ENCODE results near the gene EYA2. TPM values are rescaled to one million over a fixed set of nuclear protein-coding genes. Genes with fewer than 3 reads are reported as not detected.

EYA2 gene
- total RNA-seq, 1 donor from 2014 or later: 24.4 TPM

DNA sequence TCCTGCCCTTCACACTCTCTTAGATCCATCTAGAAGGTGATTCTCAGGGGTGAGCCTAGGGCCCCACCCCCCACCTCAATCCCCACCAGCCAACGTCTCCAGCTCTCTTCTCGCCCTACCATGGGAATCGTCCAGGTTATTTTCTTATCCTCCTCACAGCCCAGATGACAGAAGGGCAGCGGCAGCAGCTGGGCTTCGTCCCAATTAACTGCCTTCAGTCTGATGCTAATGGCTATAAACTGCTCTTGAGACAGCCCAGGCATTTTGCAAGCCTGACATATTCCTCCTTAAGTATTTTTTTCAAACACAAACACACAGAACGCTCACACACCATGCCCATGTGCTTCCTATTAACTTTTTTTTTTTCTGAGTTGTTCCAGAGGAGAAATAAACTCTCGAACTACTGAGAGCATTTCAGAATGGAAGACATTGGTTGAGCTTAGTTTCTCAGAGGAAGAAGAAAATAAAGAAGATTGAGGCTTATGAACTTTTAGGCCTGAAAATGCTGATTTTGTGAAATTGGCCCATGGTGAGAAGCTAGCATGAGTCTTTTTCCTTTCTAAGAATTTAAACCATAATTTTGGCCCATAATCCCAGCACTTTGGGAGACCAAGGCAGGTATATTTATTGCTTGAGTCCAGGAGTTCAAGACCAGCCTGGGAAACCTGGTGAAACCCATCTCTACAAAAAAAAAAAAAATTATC, 124.6 kb downstream of the EYA2 start:
- intact Hi-C loops (cut with DNase I): no loop called here
- ATAC-seq: peak; percentile 95

DNA sequence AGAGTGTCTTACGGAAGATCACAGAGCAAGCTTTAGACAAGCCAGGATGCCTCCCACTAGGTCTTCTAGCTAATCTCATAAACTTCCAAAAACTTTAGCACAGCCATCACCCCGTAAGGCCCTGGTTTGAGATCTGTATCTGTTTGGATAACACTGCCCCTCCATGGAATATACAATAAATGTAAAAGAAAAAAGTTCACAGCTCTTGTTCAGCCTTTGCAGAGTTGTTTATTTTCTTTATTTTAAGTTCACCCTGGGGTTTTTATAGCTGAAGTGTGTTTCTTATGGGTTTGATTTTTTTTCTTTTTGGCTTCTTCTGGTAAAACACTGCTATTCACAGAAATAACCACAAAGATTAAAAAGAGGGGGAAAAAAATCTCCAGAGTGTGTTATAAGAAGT, 125.6 kb downstream of the EYA2 start:
- no peak for ATAC-seq
- intact Hi-C loops (cut with DNase I): no loop called here

More for the DNA sequence above, 124.6 kb downstream of the EYA2 start:
- peak; percentile 56 for DNase-seq (ENCODE audit: low spot score)

DNA sequence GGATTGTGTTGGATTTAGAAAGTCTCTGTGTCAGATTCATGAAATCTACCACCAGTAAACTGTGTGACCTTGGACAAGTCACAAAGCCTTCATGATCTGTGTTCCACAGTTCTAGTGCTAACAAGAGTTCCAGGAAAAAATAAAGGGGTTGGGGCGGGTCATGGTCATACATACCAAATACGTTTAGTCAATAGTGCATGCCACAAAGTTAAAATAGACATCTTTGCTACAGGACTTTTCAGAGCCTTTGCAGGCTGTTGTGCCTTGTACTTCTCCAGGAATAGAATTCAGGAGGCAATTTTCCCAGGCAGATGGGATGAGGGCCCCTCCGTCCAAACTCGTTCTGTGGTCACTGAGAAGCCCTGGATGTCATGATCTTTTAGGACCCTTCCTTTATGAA, 127.2 kb downstream of the EYA2 start:
- ATAC-seq (no peak), DNase-seq (ENCODE audit: low spot score) (no peak)
- intact Hi-C loops (cut with DNase I): no loop called here

More for the DNA sequence above, 125.6 kb downstream of the EYA2 start:
- no peak for DNase-seq (ENCODE audit: low spot score)

DNA sequence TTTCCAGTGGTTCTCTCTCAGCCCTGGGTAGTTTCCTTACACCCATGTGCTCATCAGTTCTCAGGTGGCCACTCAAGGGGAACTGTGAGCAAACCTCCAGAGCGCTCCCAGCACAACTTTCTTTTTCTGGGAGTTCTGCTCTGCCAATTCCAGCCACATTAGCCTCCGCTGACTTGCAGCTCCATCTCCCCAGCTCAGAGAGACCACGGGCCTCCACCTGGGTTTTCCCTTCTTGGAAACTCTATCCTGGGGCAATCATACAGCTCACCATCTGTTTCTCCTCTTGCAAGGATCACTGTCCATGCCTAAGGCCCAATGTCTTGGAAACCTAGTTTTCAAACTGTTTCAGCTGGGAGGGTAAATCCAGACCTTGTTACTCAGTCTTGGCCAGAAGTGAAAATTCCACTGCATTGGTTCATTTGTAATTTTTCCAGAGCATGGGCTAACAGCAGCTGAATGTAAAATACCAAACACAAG, 129.9 kb downstream of the EYA2 start:
- intact Hi-C loops (cut with DNase I): no loop called here
- peak; percentile 75 for ATAC-seq
- no peak for DNase-seq (ENCODE audit: low spot score)

DNA sequence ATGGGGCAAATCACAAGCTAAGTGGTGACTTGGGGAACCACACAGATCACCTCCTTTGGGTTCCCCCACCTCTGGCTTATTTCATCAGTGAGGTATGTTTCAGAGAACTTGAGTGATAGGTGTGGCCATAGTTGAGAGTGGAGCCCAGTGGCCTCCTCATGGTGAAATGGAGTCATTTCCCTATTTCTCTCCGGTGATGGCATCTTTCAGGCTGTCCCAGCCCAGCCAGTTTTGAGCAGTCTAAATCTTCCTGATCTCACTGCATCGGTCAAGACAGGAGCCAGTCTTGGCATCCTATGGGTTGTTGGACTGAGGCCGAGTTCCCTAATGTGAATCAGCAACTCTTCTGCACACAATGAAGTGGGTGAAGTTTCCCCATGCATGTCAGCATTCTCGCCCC, 132.4 kb downstream of the EYA2 start:
- ATAC-seq: no peak
- DNase-seq (ENCODE audit: low spot score): no peak
- intact Hi-C loops (cut with DNase I): no loop called here

DNA sequence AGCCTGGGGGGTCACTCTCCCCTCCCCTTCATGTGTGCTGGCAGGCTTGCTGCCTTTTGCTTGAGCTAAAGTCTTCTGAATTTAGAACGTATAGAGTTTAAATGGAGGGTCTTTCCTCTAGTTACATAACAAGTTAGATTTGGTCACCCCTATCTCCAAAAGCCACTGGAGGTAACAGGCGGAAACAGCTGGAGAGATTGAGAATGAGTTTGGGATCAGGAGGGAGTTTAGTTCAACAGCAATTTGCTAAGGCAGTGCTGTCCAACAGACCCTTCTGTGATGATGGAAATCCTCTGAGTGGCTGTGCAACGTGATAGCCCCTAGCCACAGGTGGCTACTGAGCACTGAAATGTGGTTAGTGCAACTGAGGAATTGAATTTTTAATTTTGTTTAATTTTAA, 132.8 kb downstream of the EYA2 start:
- DNase-seq (ENCODE audit: low spot score) (no peak), ATAC-seq (no peak)
- intact Hi-C loops (cut with DNase I): no loop called here

DNA sequence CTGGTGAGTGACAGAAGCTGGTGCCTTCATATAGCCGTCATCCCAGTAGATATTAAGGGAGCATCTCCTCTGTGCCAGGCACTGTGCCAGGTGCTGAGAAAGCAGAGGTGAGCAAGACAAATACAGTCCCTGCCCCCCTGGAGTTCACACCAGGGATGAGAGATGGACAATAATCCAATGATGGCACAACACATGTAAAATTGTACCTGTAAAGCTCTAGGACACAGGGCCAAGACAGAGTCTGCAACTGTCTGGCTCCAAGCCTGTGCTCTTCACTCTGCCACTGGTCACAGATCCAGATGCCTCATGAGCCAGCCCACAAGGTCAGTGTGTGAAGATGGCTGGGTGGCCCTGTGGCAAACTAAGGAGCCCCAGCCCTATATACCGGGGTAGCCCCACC, 133.8 kb downstream of the EYA2 start:
- no peak for DNase-seq (ENCODE audit: low spot score)
- intact Hi-C loops (cut with DNase I): no loop called here

DNA sequence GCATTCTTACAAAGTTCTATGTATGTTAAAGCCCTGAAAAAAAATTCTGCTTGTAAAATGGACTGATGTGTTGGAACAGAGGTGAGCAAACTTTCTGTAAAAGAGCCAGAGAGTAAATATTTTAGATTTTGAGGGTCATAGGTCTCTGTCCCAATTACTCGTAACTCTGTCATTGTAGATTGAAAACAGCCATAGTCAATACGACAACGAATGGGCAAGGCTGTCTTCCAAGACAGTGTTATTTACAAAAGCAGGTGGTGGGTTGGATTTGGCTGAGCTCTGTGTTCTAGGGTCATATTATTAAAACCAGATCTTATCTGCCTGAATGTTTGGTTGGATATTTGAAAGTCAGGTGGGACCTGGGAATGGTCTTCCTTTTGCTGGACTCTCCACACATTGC, 135.2 kb downstream of the EYA2 start:
- DNase-seq (ENCODE audit: low spot score) (no peak), ATAC-seq (no peak)
- intact Hi-C loops (cut with DNase I): no loop called here

More for the DNA sequence above, 133.8 kb downstream of the EYA2 start:
- ATAC-seq: no peak

DNA sequence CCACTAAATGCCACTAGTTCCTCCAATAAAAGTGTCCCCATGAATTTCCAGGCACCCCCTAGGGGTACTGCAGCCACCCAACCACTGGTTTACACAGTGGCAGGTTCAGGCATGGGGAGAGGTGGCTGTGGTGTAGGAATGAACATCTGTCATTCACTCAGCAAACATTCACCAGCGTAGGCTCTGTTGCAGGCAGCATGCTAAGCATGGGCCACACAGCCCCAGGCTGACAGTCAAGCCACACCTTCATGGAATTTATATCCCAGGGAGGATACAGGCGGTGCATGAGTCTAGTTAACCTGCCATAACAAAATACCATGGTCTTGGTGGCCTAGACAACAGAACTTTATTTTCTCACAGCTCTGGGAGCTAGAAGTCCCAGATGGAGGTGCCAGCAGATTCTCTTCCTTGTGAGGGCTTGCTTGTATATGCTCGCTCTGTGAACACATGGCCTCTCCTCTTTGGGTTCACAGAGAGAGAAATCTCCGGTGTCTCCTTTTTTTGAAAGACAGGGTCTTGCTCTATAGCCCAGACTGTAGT, 135.7 kb downstream of the EYA2 start:
- intact Hi-C loops (cut with DNase I): no loop called here
- DNase-seq (ENCODE audit: low spot score): no peak
- no peak for ATAC-seq

DNA sequence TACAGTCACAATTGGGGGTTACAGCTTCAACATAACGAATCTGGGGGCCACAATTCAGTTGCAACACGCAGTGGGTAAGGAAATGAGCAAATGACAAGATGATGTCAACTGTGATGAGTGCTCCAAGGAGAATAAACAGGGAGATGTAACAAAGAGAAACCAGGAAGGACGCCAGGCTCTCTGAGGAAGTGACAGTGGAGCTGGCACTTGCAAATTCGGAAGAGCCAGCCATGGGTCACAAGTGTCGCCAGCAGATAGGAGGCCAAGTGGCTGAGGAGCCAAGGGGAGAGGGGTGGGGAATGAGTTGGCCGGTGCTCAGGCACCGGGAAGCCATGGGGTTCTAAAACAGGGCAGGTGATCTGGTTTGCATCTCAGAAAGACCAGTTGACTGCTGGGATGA, 136.4 kb downstream of the EYA2 start:
- intact Hi-C loops (cut with DNase I): no loop called here
- DNase-seq (ENCODE audit: low spot score) (no peak), ATAC-seq (peak; percentile 9)

DNA sequence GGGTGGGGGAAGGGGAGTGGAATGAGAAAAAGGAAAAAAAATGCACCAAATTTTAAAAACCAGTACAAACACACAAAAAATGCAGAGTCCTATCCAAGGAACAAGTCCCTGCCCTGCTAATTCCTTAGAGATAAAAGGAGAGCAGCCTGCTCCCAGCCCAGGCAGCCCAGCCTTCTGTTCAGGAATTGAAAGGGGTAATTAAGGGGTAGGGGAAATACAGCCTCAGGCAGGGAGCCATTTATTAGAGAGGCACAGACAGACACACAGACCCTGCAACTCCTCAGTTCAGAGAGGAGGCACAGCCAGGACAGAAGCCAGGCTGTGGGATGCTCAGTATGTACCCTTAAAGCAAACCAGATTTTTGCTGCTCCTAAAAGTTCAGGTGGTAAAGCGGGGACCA, 137.2 kb downstream of the EYA2 start:
- DNase-seq (ENCODE audit: low spot score): no peak
- intact Hi-C loops (cut with DNase I): no loop called here
- ATAC-seq: no peak

DNA sequence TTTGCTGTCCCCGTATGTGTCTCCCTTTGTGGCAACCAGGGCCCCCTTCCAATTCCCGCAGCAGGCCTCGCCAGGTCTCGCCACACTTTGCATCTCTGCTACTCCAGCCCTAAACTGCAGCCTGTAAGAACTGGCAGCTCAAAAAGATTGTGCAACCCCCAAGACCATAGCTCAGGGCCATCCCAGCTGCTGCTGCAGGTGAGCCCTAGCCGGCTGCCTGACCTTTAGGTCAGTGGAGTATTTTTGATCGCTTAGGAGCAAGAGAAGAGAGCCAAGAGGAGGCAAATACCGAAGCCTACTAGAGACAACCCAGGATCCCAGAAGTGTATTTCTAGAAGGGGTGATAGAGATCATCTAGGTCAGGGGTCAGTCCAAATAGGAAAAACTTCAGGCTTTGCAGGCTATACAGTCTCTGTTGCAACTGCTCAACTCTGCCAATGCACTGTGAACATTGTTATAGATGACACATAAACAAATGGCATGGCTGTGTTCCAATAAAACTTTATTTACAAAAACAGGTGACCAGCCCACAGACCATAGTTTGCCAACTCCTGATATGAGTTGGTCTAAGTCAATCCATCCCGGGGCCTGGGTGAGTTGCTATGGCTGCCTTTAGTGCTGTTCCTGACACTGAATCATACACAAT, 138.4 kb downstream of the EYA2 start:
- intact Hi-C loops (cut with DNase I): no loop called here
- ATAC-seq: peak; percentile 75
- no peak for DNase-seq (ENCODE audit: low spot score)

DNA sequence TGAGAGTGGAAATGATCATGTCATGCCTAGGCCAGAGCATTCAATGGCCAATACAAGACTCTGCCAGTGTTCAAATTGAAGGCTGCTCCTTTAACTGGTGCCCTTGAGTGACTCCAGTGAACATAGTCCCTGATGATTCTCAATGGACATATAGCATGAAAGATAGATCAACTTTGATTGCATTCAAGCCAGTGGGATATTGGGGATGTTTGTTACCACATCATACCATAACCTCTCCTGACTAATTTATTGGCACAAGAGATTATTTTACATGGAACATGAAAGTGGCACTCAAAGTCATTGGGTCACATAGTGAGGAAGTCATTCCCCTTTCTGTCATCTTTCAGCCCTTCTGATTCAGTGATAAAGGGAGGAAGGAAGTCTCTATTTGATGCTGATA, 139.0 kb downstream of the EYA2 start:
- ATAC-seq (no peak), DNase-seq (ENCODE audit: low spot score) (no peak)
- intact Hi-C loops (cut with DNase I): no loop called here

DNA sequence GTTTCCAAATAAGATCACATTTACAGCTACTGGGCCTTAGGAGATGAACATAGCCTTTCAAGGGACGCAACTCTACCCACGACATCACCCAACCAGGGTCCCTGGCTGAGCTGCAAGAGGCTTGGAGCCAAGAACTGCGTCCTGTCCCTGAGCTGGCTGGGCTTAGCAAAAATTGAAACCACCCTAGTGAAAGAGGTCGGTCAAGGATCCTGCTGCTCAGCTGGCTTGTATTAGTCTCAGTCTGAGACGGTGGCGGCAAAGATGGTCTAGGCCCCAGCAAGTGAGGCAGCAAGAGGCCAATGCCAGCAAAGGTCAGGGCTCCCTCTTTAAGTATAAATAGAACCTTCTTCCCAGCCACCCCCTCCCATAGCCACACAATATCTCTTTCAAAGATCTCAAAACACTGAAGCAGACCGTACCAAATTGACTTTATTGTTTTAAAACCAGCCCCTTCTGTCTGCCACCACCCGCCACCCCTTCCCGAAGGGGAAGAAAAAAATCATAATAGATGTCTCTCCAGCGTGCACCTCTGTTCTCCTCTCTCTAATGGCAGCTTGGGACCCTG, 140.5 kb downstream of the EYA2 start:
- no peak for DNase-seq (ENCODE audit: low spot score)
- ATAC-seq: peak; percentile 30
- intact Hi-C loops (cut with DNase I): no loop called here

DNA sequence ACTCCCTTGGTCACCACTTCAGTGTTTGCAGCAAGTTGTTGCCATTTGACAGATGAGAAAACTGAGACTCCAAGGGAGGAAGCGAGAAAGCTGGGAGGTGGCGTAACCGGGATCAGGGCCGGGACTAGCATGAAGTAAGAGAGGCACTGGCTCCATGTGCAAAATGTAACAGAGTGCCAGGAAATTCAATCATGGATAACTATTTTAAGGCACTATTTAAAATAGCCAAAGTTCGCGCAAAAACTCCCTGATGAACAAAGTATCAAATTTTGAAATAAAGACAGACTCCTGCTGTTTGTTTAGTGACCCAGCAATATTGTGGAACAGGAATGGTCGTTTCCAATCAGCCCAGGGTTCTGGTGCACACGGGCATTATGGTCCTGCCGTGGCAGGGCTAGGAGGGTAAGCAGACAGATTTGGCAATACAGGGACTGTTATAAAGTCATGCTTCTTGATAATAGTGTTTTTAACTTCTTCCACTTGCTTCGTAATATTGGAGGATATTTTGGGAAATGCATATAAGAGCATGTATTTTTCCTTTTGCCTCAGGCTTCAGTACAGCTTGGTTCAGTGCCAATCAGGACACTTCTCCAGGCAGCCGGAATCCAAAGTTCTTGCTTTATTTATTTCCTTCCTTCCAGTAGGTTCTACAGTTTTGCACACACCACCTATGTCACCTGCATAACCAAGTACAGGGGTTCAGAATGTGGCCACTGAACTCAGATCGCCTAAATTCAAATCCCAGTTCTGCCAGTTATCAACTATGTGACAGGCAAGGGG, 141.6 kb downstream of the EYA2 start:
- ATAC-seq (peak; percentile 49), DNase-seq (ENCODE audit: low spot score) (no peak)
- intact Hi-C loops (cut with DNase I): no loop called here

DNA sequence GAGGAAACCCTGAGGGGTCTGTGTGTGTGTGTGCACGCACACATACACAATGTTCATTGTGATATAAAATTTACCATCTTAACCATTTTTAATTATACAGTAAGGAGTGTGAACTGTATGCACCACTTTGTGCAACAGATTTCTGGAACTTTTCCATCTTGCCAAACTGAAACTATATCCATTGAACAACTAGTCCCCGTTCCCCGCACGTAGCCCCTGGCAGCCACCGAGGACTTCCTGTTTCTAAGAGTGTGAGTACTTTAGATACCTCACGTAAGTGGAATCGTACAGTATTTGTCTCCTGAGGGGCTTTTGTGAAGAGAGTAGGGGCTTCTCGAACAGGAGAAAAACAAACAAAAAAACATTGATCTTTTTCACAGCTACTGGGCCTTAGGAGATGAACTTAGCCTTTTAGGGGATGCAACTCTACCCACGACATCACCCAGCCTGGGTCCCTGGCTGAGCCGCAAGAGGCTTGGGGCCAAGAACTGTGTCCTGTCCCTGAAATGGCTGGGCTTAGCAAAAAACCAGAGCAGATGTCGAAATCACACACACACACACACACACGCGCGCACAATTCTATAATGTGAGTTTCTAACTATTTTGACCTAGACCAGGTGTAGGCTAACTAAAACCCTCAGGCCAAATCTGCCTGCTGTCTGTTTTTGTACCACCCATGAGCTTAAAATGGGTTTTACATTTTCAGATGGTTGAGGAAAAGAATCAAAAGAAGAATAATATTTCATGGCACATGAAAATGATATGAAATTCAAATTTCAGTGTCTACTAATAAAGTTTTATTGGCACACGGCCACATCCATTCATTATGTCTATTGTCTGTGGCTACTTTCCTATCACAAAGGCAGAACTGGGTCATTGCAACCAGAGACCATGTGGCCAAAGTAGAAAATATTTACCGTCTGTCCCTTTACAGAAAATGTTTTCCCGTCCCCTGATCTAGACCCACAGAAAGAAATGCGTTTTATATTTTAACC, 144.2 kb downstream of the EYA2 start:
- DNase-seq (ENCODE audit: low spot score): no peak
- intact Hi-C loops (cut with DNase I): no loop called here
- peak; percentile 19 for ATAC-seq

DNA sequence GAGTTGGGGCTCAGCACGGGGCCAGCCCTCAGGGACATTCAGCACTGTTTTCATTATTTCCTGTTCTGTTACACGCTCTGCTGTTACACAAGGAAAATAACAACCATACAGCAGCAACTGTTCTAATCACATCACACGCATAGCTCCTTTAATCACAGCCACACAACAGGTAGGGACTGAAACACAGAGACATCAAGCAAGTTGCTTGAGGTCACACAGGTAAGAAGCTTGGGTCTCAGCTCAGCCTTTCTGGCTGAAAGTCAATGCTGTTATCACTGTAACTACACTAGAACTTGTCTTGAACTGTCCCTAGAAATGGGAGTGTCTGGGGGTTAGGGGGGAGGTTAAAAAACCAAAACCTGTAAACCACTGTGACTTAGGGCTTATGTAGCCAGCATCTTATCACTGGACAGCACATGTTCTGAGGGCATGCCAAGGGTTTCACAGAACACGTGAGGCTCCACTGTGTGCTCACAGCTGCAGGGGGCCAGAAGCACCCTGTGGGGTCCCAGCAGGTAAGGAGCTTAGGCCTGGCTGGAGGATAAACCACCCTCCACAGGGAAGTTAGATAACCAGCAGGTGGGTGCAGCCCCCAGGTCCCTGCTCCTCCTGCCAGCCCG, 146.0 kb downstream of the EYA2 start:
- intact Hi-C loops (cut with DNase I): no loop called here
- DNase-seq (ENCODE audit: low spot score) (no peak), ATAC-seq (no peak)

DNA sequence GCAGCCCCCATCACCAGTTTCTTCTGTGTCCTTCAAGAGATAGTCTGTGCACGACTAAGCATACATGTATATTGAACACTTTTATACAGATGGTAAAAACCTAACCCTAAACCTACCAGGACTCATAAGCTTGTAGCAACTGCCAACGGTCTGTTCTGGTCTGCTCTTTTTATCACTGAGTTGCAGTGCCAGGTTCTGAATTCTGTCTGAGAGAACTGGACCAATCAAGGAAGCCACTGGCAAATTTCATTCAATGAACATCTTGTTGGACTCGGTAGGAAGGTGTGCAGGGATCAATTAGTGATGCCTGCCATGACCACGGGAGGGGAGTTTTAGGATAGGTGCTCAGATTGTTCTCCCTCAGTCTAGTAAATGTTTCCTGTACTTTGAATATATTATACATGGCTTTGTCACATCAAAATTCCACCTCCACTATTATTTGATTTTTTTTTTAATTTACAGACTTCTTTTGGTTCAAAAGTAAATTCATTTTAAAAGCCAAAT, 146.8 kb downstream of the EYA2 start:
- intact Hi-C loops (cut with DNase I): no loop called here
- ATAC-seq (no peak), DNase-seq (ENCODE audit: low spot score) (no peak)
